GM23338 (cell line): ENCODE data around the gene ZNF783.

Source experiments
- CREB1 ChIP-seq: fragments of 250-450 bp; sonication (Bioruptor Pico); IDR thresholded peaks from 2 replicates; pipeline ENCODE4 v1.5.0; 2020; ENCODE audit warnings: low read depth, mild to moderate bottlenecking, moderate library complexity
- CTCF ChIP-seq, 2 experiments: fragments of 200-600 bp in 1 of 2; sonication (generic) in 1 of 2; conservative IDR thresholded peaks; 2 replicates each; pipeline versions ENCODE4 v1.5.1 to v1.6.1; 2016 to 2017; ENCODE audit warnings: antibody characterized with exemption in 2 of 2, low read depth in 2 of 2, mild to moderate bottlenecking in 2 of 2, moderate library complexity in 1 of 2
- EZH2 ChIP-seq: fragments of 200-600 bp; sonication (generic); IDR thresholded peaks from one replicate; pipeline ENCODE4 v1.8.0; 2017; ENCODE audit warnings: antibody characterized with exemption, mild to moderate bottlenecking, low read depth; ENCODE audit not compliant: unreplicated experiment
- EZH2phosphoT487 ChIP-seq: fragments of 200-600 bp; sonication (generic); IDR thresholded peaks from one replicate; pipeline ENCODE4 v1.8.1; 2018; ENCODE audit warnings: antibody characterized with exemption; ENCODE audit not compliant: unreplicated experiment
- JUNB ChIP-seq: IDR thresholded peaks from one replicate; pipeline ENCODE4 v1.6.1; 2016; ENCODE audit warnings: antibody characterized with exemption; ENCODE audit not compliant: unreplicated experiment
- POLR2AphosphoS5 ChIP-seq: IDR thresholded peaks from 2 replicates; pipeline ENCODE4 v1.6.1; 2016; ENCODE audit warnings: antibody characterized with exemption, low read depth
- REST ChIP-seq: IDR thresholded peaks from one replicate; pipeline ENCODE4 v1.6.1; 2018; ENCODE audit warnings: antibody characterized with exemption; ENCODE audit not compliant: unreplicated experiment
- ZNF114 ChIP-seq: fragments of 250-450 bp; sonication (Bioruptor Pico); IDR thresholded peaks from 2 replicates; pipeline ENCODE4 v1.5.0; 2020; ENCODE audit warnings: mild to moderate bottlenecking, moderate library complexity
- ZNF331 ChIP-seq: fragments of 250-450 bp; sonication (Bioruptor Pico); IDR thresholded peaks from 2 replicates; pipeline ENCODE4 v1.5.0; 2020; ENCODE audit warnings: low read depth, mild to moderate bottlenecking, moderate library complexity

GRCh38 chr7:149313981-149314380 lies 52.0 kb downstream of the ZNF783 start:
- TF ChIP-seq CTCF (conservative IDR thresholded peaks at IDR 0.05; ENCODE audit: low read depth in 2 of 2) (no peak), EZH2 (no peak), POLR2AphosphoS5 (no peak), EZH2phosphoT487 (no peak), REST (no peak), CREB1 (CRISPR knock-in tag) (no peak), ZNF331 (CRISPR knock-in tag) (no peak), JUNB (no peak), ZNF114 (no peak)
